Measurements from ENCODE around the gene MSRB3.
"Not testable (repeated sequence)": the region's sequence is repeated elsewhere in the genome, so short reads cannot be mapped to it uniquely, and the experiment has no call there.

The MSRB3 gene

GRCh38 chr12:65454115-65454787, 175.8 kb downstream of the MSRB3 start:
- no peaks in the 10 kb centered on the region for H3K9me2 ChIP-seq (replicated peaks; ENCODE audit: insufficient read depth, low read length)
- no peaks in the 10 kb centered on the region for H3F3A ChIP-seq (ENCODE audit: insufficient read depth)
- no peak overlapping the region for H2AFZ ChIP-seq (ENCODE audit: low read depth, low read length, severe bottlenecking)
- TF ChIP-seq, protein P1, sequence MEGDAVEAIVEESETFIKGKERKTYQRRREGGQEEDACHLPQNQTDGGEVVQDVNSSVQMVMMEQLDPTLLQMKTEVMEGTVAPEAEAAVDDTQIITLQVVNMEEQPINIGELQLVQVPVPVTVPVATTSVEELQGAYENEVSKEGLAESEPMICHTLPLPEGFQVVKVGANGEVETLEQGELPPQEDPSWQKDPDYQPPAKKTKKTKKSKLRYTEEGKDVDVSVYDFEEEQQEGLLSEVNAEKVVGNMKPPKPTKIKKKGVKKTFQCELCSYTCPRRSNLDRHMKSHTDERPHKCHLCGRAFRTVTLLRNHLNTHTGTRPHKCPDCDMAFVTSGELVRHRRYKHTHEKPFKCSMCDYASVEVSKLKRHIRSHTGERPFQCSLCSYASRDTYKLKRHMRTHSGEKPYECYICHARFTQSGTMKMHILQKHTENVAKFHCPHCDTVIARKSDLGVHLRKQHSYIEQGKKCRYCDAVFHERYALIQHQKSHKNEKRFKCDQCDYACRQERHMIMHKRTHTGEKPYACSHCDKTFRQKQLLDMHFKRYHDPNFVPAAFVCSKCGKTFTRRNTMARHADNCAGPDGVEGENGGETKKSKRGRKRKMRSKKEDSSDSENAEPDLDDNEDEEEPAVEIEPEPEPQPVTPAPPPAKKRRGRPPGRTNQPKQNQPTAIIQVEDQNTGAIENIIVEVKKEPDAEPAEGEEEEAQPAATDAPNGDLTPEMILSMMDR (IDR thresholded peaks at IDR 0.05; ENCODE audit: insufficient read depth, low read length, poor library complexity, severe bottlenecking), result no peak
- TF ChIP-seq EZH2phosphoT487 (conservative IDR thresholded peaks at IDR 0.05; ENCODE audit: low read length), result no peak
- no peaks in the 10 kb centered on the region for H3K27me3 ChIP-seq (ENCODE audit: low read length)
- H4K20me1 ChIP-seq (ENCODE audit: low read depth, low read length), result no peaks in the 10 kb centered on the region
- no peak overlapping the region for H3K4me2 ChIP-seq (ENCODE audit: low read depth, low read length, poor library complexity, severe bottlenecking)
- H3K9ac ChIP-seq (ENCODE audit: low read length), result no peak overlapping the region
- H3K9me3 ChIP-seq (ENCODE audit: insufficient read depth, low read length), result no peaks in the 10 kb centered on the region
- no peak overlapping the region for H3K4me3 ChIP-seq (ENCODE audit: insufficient read depth, low read length, poor library complexity, severe bottlenecking)
- no peak overlapping the region for H3K27ac ChIP-seq (ENCODE audit: low read depth, low read length)
- H3K36me3 ChIP-seq (ENCODE audit: low read length), result no peaks in the 10 kb centered on the region
- no peaks in the 10 kb centered on the region for H3K79me2 ChIP-seq (ENCODE audit: insufficient read depth, low read length)

DNA sequence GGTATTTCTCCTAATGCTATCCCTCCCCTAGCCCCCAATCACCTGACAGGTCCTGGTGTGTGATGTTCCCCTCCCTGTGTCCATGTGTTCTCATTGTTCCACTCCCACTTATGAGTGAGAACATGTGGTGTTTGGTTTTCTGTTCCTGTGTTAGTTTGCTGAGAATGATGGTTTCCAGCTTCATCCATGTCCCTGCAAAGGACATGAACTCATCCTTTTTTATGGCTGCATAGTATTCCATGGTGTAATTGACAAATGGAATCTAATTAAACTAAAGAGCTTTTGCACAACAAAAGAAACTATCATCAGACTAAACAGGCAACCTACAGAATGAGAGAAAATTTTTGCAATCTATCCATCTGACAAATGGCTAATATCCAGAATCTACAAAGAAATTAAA, 178.9 kb downstream of the MSRB3 start:
- H2AFZ ChIP-seq (ENCODE audit: low read depth, low read length, severe bottlenecking); H3K4me3 ChIP-seq (ENCODE audit: insufficient read depth, low read length, poor library complexity, severe bottlenecking); H3K4me2 ChIP-seq (ENCODE audit: low read depth, low read length, poor library complexity, severe bottlenecking); H3K27ac ChIP-seq (ENCODE audit: low read depth, low read length); H3K79me2 ChIP-seq (ENCODE audit: insufficient read depth, low read length); H3K9me3 ChIP-seq (ENCODE audit: insufficient read depth, low read length); H3K27me3 ChIP-seq (ENCODE audit: low read length); H3K36me3 ChIP-seq (ENCODE audit: low read length); H3F3A ChIP-seq (ENCODE audit: insufficient read depth); H3K9ac ChIP-seq (ENCODE audit: low read length); H4K20me1 ChIP-seq (ENCODE audit: low read depth, low read length); H3K9me2 ChIP-seq (replicated peaks; ENCODE audit: insufficient read depth, low read length): not testable (repeated sequence)

DNA sequence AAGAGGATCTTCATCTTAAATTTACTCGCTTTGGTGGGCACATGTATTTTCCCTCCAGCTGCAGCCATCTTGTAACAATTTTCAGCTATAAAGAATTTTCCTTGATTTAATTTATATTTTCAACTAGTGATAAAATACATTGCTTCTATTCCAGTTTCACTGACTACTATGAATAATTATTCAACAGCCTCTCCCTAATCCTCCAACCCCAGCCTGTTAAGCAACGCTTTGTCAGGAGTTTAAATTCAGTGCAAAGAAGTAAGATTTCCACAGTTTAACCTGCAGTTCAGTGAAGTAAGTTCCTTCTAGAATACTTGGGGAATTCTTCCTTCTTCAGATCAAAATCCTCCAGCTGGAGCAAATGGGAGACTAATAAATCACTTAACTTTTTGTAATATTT, 180.2 kb downstream of the MSRB3 start:
- Histone ChIP-seq H3K4me2 (ENCODE audit: low read depth, low read length, poor library complexity, severe bottlenecking) (no peak overlapping the region), H4K20me1 (ENCODE audit: low read depth, low read length) (no peaks in the 10 kb centered on the region), H3K9me3 (ENCODE audit: insufficient read depth, low read length) (no peaks in the 10 kb centered on the region), H3K79me2 (ENCODE audit: insufficient read depth, low read length) (no peaks in the 10 kb centered on the region), H3K27me3 (ENCODE audit: low read length) (no peaks in the 10 kb centered on the region), H3K36me3 (ENCODE audit: low read length) (no peaks in the 10 kb centered on the region), H3F3A (ENCODE audit: insufficient read depth) (no peaks in the 10 kb centered on the region), H2AFZ (ENCODE audit: low read depth, low read length, severe bottlenecking) (no peak overlapping the region), H3K4me3 (ENCODE audit: insufficient read depth, low read length, poor library complexity, severe bottlenecking) (no peak overlapping the region), H3K27ac (ENCODE audit: low read depth, low read length) (no peak overlapping the region), H3K9me2 (replicated peaks; ENCODE audit: insufficient read depth, low read length) (no peaks in the 10 kb centered on the region), H3K9ac (ENCODE audit: low read length) (no peak overlapping the region)
- TF ChIP-seq EZH2phosphoT487 (conservative IDR thresholded peaks at IDR 0.05; ENCODE audit: low read length), result no peak
- TF ChIP-seq, protein P1 (IDR thresholded peaks at IDR 0.05; ENCODE audit: insufficient read depth, low read length, poor library complexity, severe bottlenecking), result no peak

DNA sequence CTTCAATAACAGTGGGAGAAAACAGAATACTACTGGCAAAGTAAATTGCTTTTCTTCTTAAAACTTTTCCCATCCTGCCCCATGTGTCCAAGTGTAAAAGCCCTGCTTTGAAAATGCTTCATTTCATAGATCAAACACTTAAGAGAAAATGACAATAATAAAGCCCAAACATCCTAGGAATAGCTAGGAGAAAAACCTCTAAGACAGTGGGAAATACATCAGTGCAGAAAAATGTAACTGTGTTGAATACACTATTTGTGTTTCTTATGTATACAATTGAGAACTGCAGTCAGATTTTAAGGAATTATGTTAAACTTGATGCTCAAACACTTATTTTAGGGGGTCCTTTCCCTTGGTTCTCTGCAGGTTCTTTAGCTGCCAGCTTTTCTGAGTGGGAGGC, 181.1 kb downstream of the MSRB3 start:
- Histone ChIP-seq H3K36me3 (ENCODE audit: low read length) (no peaks in the 10 kb centered on the region), H3K79me2 (ENCODE audit: insufficient read depth, low read length) (no peaks in the 10 kb centered on the region), H3K4me2 (ENCODE audit: low read depth, low read length, poor library complexity, severe bottlenecking) (no peak overlapping the region), H3K9me2 (replicated peaks; ENCODE audit: insufficient read depth, low read length) (no peaks in the 10 kb centered on the region), H3K4me3 (ENCODE audit: insufficient read depth, low read length, poor library complexity, severe bottlenecking) (no peak overlapping the region), H3K27me3 (ENCODE audit: low read length) (no peaks in the 10 kb centered on the region), H4K20me1 (ENCODE audit: low read depth, low read length) (no peaks in the 10 kb centered on the region), H3K9ac (ENCODE audit: low read length) (no peak overlapping the region), H3K27ac (ENCODE audit: low read depth, low read length) (no peak overlapping the region), H2AFZ (ENCODE audit: low read depth, low read length, severe bottlenecking) (no peak overlapping the region), H3K9me3 (ENCODE audit: insufficient read depth, low read length) (no peaks in the 10 kb centered on the region), H3F3A (ENCODE audit: insufficient read depth) (no peaks in the 10 kb centered on the region)
- TF ChIP-seq, protein P1 (IDR thresholded peaks at IDR 0.05; ENCODE audit: insufficient read depth, low read length, poor library complexity, severe bottlenecking), result no peak
- no peak for TF ChIP-seq EZH2phosphoT487 (conservative IDR thresholded peaks at IDR 0.05; ENCODE audit: low read length)
